HepG2 (cell line): Measurements from ENCODE around the gene SOX8. TPM values are rescaled to one million over a fixed set of nuclear protein-coding genes. Genes with fewer than 3 reads are reported as not detected.

Source experiments
- ATAC-seq: fragments of 200-7000 bp; cut with Tn5 transposase; 3 replicates; pipeline ENCODE4 v1.9.1; 2020; ENCODE audit warnings: mild to moderate bottlenecking, moderate library complexity
- BruUV-seq: library from RNA; stranded (reverse); fragments of 400-500 nt; replicated peaks from 2 replicates; lab custom pipeline; 2021; lab: Mats Ljungman, UMichigan
- CTCF ChIA-PET: fragments of 300-600 bp; formaldehyde crosslinking; extraction: SDS; loops from one replicate; lab custom pipeline; 2021; ENCODE audit warnings: low total read pairs, inconsistent platforms, low intra/inter-chr PET ratio; lab: Yijun Ruan, JAX
- POLR2A ChIA-PET: fragments of 350-600 bp; sonication (Branson Sonifier 250); formaldehyde crosslinking; loops from one replicate; lab custom pipeline; 2020; ENCODE audit warnings: antibody characterized with exemption, inconsistent platforms; lab: Yijun Ruan, JAX
- DNase-seq: peaks from one replicate; pipeline ENCODE4 v3.0.0-alpha.2; 2015; ENCODE audit warnings: low spot score
- FAIRE-seq: peaks from 3 replicates; lab custom pipeline; 2011; peaks lifted over from hg19 to GRCh38; lab: Jason Lieb, UNC
- H2AFZ ChIP-seq: one replicate; pipeline ENCODE4 v1.6.1; 2011; ENCODE audit warnings: low read length, inconsistent platforms
- H3K27ac ChIP-seq: fragments of 300-600 bp; 3 replicates; pipeline ENCODE4 v1.8.0; 2011; ENCODE audit warnings: mixed run types, mild to moderate bottlenecking, mixed read lengths, low read length, inconsistent platforms; ENCODE audit not compliant: insufficient read depth; ENCODE audit errors: extremely low read length
- H3K27me3 ChIP-seq, 2 experiments: fragments of 200-600 bp in 1 of 2; 2 replicates in 1 of 2; 3 replicates in 1 of 2; pipeline versions ENCODE4 v1.6.0 to v1.8.0; 2011; ENCODE audit warnings: low read length in 2 of 2, mild to moderate bottlenecking in 2 of 2, moderate library complexity in 2 of 2, inconsistent platforms in 1 of 2; ENCODE audit not compliant: insufficient read depth in 2 of 2, control insufficient read depth in 1 of 2
- H3K36me3 ChIP-seq, 2 experiments: fragments of 200-600 bp in 1 of 2; replicated peaks in 1 of 2; 2 replicates in 1 of 2; 3 replicates in 1 of 2; pipeline versions ENCODE4 v1.5.1 to v1.8.0; 2011; ENCODE audit warnings: low read length in 2 of 2, inconsistent platforms in 1 of 2; ENCODE audit not compliant: insufficient read depth in 2 of 2, control insufficient read depth in 1 of 2
- H3K4me1 ChIP-seq: 2 replicates; pipeline ENCODE4 v1.5.1; 2012; ENCODE audit warnings: low read length, inconsistent platforms; ENCODE audit not compliant: insufficient read depth
- H3K4me2 ChIP-seq: 2 replicates; pipeline ENCODE4 v1.6.0; 2011; ENCODE audit warnings: low read depth, low read length, inconsistent platforms
- H3K4me3 ChIP-seq, 3 experiments: fragments of 200-600 bp in 1 of 3; sonication (generic), shearing (Covaris generic) in 1 of 3; replicated peaks in 1 of 3; 2 replicates each; pipeline ENCODE4 v1.5.1; 2011 to 2016; ENCODE audit warnings: low read length in 3 of 3, inconsistent platforms in 2 of 3, low read depth in 2 of 3, mild to moderate bottlenecking in 2 of 3, control low read depth in 1 of 3, mixed read lengths in 1 of 3; ENCODE audit not compliant: insufficient read depth in 1 of 3
- H3K79me2 ChIP-seq: one replicate; pipeline ENCODE4 v1.6.1; 2011; ENCODE audit warnings: low read length, inconsistent platforms; ENCODE audit not compliant: insufficient read depth
- H3K9ac ChIP-seq: 2 replicates; pipeline ENCODE4 v1.6.0; 2011; ENCODE audit warnings: mild to moderate bottlenecking, low read depth, low read length, inconsistent platforms; ENCODE audit not compliant: insufficient read depth
- H3K9me3 ChIP-seq: 2 replicates; pipeline ENCODE4 v1.5.1; 2012; ENCODE audit warnings: mild to moderate bottlenecking, low read length
- H4K20me1 ChIP-seq: 2 replicates; pipeline ENCODE4 v1.6.0; 2011; ENCODE audit warnings: inconsistent platforms, mild to moderate bottlenecking, low read length, moderate library complexity; ENCODE audit not compliant: insufficient read depth
- PAWR ChIP-seq: sonication (generic); formaldehyde crosslinking; IDR thresholded peaks from 2 replicates; pipeline ENCODE4 v1.4.0; 2020; ENCODE audit warnings: missing genetic modification reagents, mild to moderate bottlenecking, borderline replicate concordance
- PCBP1 ChIP-seq: fragments of 200-400 bp; formaldehyde crosslinking; IDR thresholded peaks from 2 replicates; pipeline ENCODE4 v1.6.1; 2017; ENCODE audit warnings: mild to moderate bottlenecking, low read depth, low read length, borderline replicate concordance
- SRF ChIP-seq: IDR thresholded peaks from 2 replicates; pipeline ENCODE4 v1.6.1; 2011; ENCODE audit warnings: mild to moderate bottlenecking, low read depth, low read length, moderate library complexity
- SYNCRIP ChIP-seq: fragments of 200-400 bp; formaldehyde crosslinking; IDR thresholded peaks from 2 replicates; pipeline ENCODE4 v1.6.1; 2018; ENCODE audit warnings: mild to moderate bottlenecking, low read depth, low read length; ENCODE audit not compliant: insufficient read depth
- ZBTB40 ChIP-seq, 2 experiments: fragments of 450-650 bp in 1 of 2; sonication (generic) in 1 of 2; formaldehyde crosslinking in 1 of 2; IDR thresholded peaks; 2 replicates each; pipeline versions ENCODE4 v1.6.1 to v1.8.0; 2016 to 2022; ENCODE audit warnings: antibody characterized with exemption in 1 of 2, mild to moderate bottlenecking in 1 of 2, missing genetic modification reagents in 1 of 2
- ZGPAT ChIP-seq: IDR thresholded peaks from 2 replicates; pipeline ENCODE4 v1.6.1; 2016; ENCODE audit warnings: mild to moderate bottlenecking
- ZKSCAN5 ChIP-seq: sonication (generic); formaldehyde crosslinking; IDR thresholded peaks from 2 replicates; pipeline ENCODE4 v1.5.1; 2020; ENCODE audit warnings: mild to moderate bottlenecking, missing genetic modification reagents
- ZNF3 ChIP-seq: IDR thresholded peaks from 2 replicates; pipeline ENCODE4 v1.7.0; 2017; ENCODE audit warnings: inconsistent platforms
- ZNF441 ChIP-seq: sonication (generic); formaldehyde crosslinking; IDR thresholded peaks from 2 replicates; pipeline ENCODE4 v1.7.0; 2021; ENCODE audit warnings: missing genetic modification reagents, borderline replicate concordance
- ZNF512 ChIP-seq: sonication (generic); formaldehyde crosslinking; IDR thresholded peaks from 2 replicates; pipeline ENCODE4 v1.4.0; 2020; ENCODE audit warnings: mild to moderate bottlenecking, missing genetic modification reagents
- ZNF672 ChIP-seq: sonication (generic); formaldehyde crosslinking; IDR thresholded peaks from 2 replicates; pipeline ENCODE4 v1.8.1; 2022; ENCODE audit warnings: missing genetic modification reagents
- WGBS: methylation state at CpG from one replicate; pipeline ENCODE4 v1.1.6; 2017; ENCODE audit warnings: low lambda C conversion rate; 5-methylcytosine and 5-hydroxymethylcytosine counted together
- in situ Hi-C: cut with HindIII; loops from 2 replicates; pipeline ENCODE4 v1.10.0; 2017; ENCODE audit warnings: low pct_unique_long_range_greater_than_20kb; ENCODE audit not compliant: extremely low pct_ligation_motif_present
- intact Hi-C: fragments of 100-400 bp; cut with micrococcal nuclease; formaldehyde crosslinking; loops from one replicate; pipeline ENCODE4 v1.10.0; 2022; ENCODE audit not compliant: unreplicated experiment
- polyA plus RNA-seq, 8 experiments: library from polyadenylated mRNA; depleted of rRNA in 3 of 8; stranded (reverse) in 7 of 8; unstranded in 1 of 8; fragments of >200 nt; fragmentation: Illumina TruSeq in 4 of 8; extraction: Trizol in 4 of 8; gene quantifications; 2 replicates each; pipeline versions ENCODE4 v1.2.1 to v1.2.3, GENCODE V29; 2011 to 2016; ENCODE audit warnings: low read depth in 4 of 8, missing spikeins in 1 of 8, mixed read lengths in 1 of 8; ENCODE audit not compliant: insufficient read depth in 1 of 8
- total RNA-seq, 5 experiments: library from RNA; depleted of rRNA; stranded (reverse); fragments of >200 nt; fragmentation: Illumina TruSeq; extraction: Trizol; gene quantifications; 2 replicates each; pipeline ENCODE4 v1.2.3, GENCODE V29; 2016; ENCODE audit warnings: low read depth in 1 of 5

Gene SOX8
- total and polyA plus RNA-seq, 2 of the 13 experiments (the other 11 are each of a cell fraction or from before 2014, with no cell fraction given): 0.20 to 0.28 TPM

DNA sequence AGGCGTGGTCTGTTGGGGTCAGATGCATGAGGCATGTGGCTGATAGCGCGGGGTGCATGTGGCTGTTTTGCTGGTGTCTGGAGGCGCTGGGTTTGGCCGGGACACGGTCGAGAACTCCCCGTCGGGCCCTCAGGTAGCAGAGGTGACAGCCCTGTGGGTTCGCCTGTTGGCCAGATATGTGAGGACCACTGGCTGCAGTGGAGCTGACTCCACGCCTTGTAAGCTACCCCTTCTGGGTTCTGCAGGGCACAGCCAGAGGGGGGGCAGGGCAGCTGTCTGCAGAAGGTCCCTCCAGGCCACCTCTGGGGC is 38.5 kb downstream of the SOX8 start (continued):
- TF ChIP-seq PCBP1: no peak
- TF ChIP-seq, all 625 proteins: peak for 0

DNA sequence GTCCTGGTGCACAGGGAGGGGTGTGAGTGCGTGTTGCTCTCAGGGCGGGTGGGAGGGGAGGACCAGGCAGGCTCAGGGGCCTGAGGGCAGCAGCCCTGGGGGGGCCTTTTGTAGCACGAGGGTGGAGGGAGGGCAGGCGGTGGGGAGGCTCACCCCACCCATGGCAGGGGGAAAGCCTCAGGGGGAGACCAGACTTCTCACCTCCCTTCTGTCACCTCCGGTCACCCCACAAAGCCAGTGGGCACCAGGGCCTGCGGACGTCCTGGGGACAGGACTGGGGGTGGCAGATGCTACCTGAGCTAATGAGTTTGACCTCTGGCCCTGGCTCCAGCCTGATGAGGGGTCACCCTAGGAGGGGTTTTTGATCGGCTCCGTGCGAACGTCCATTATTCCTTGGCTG is 39.0 kb downstream of the SOX8 start:
- peaks cover 23 to 83% of the 10 kb centered on the region in 2 experiments for H3K27me3 ChIP-seq
- BruUV-seq: no TSS peak
- H3K9ac ChIP-seq: no peak overlapping the region
- TF ChIP-seq SYNCRIP (no peak), ZGPAT (CRISPR knock-in tag) (no peak), PAWR (CRISPR knock-in tag) (no peak), ZNF3 (CRISPR knock-in tag) (no peak), ZKSCAN5 (CRISPR knock-in tag) (no peak), ZNF441 (CRISPR knock-in tag) (no peak), ZNF672 (CRISPR knock-in tag) (no peak), ZBTB40 (IDR thresholded peaks at IDR 0.05) (no peak), ZBTB40 (CRISPR knock-in tag; IDR thresholded peaks at IDR 0.05) (no peak), SRF (no peak), ZNF512 (no peak)
- H3K79me2 ChIP-seq: no peaks in the 10 kb centered on the region
- no peaks in the 10 kb centered on the region for H4K20me1 ChIP-seq
- H2AFZ ChIP-seq: no peak overlapping the region
- ChIA-PET CTCF (no interaction called here), POLR2A (no interaction called here)
- ATAC-seq: no peak
- H3K4me2 ChIP-seq: no peak overlapping the region
- H3K36me3 ChIP-seq: no peaks in the 10 kb centered on the region
- intact Hi-C loops: no loop called here
- no peak for DNase-seq
- 4% methylated on average over 5 of the region's 11 CpGs for WGBS
- no peaks in the 10 kb centered on the region for H3K4me1 ChIP-seq
- H3K27ac ChIP-seq: no peak overlapping the region
- H3K9me3 ChIP-seq: no peaks in the 10 kb centered on the region
- H3K4me3 ChIP-seq: no peak overlapping the region
- FAIRE-seq: no peak
- in situ Hi-C loops: no loop called here
